MCF 10A (cell line): ENCODE data around the gene AKR1E2. TPM values are rescaled to one million over a fixed set of nuclear protein-coding genes. Genes with fewer than 3 reads are reported as not detected.

ENCODE experiments used
- BruUV-seq: library from RNA; stranded (reverse); fragments of 400-500 nt; replicated peaks from 2 replicates; lab custom pipeline; 2021; lab: Mats Ljungman, UMichigan
- CTCF ChIA-PET: fragments of 300-600 bp; sonication (Branson Sonifier 250); formaldehyde crosslinking; extraction: SDS; loops from one replicate; lab custom pipeline; 2021; ENCODE audit warnings: antibody characterized with exemption, inconsistent platforms; lab: Yijun Ruan, JAX
- POLR2A ChIA-PET: fragments of 300-600, 350-650 bp; sonication (Branson Sonifier 250); formaldehyde crosslinking; extraction: SDS; loops from one replicate; lab custom pipeline; 2020; ENCODE audit warnings: antibody characterized with exemption, inconsistent platforms; lab: Yijun Ruan, JAX
- DNase-seq: peaks from one replicate; pipeline ENCODE4 v3.0.0-alpha.2; 2018; ENCODE audit not compliant: unreplicated experiment
- H3K27ac Mint-ChIP-seq: one replicate; pipeline ENCODE4 v1.8.0; 2022; ENCODE audit warnings: mild to moderate bottlenecking, low read depth, mixed read lengths; ENCODE audit not compliant: unreplicated experiment
- H3K27me3 Mint-ChIP-seq: one replicate; pipeline ENCODE4 v1.8.0; 2022; ENCODE audit warnings: mixed read lengths; ENCODE audit not compliant: insufficient read depth, unreplicated experiment
- H3K36me3 Mint-ChIP-seq: one replicate; pipeline ENCODE4 v1.8.0; 2022; ENCODE audit warnings: mild to moderate bottlenecking, moderate library complexity, mixed read lengths; ENCODE audit not compliant: insufficient read depth, unreplicated experiment
- H3K4me1 Mint-ChIP-seq: one replicate; pipeline ENCODE4 v1.8.0; 2022; ENCODE audit warnings: mixed read lengths; ENCODE audit not compliant: insufficient read depth, unreplicated experiment
- H3K4me3 Mint-ChIP-seq: one replicate; pipeline ENCODE4 v1.8.0; 2022; ENCODE audit warnings: mild to moderate bottlenecking, moderate library complexity, mixed read lengths; ENCODE audit not compliant: unreplicated experiment
- H3K9me3 Mint-ChIP-seq: one replicate; pipeline ENCODE4 v1.8.0; 2022; ENCODE audit warnings: mixed read lengths; ENCODE audit not compliant: unreplicated experiment
- CTCF ChIP-seq: fragments of 200-600 bp; IDR thresholded peaks from one replicate; pipeline ENCODE4 v1.8.0; 2022; ENCODE audit warnings: antibody characterized with exemption, mild to moderate bottlenecking; ENCODE audit not compliant: unreplicated experiment
- intact Hi-C: fragments of 100-400 bp; cut with micrococcal nuclease; formaldehyde crosslinking; loops from 2 replicates; pipeline ENCODE4 v1.14.1; 2022
- total RNA-seq: library from RNA; stranded (reverse); gene quantifications from 2 replicates; pipeline ENCODE4 v1.2.3, GENCODE V29; 2022

The AKR1E2 gene
- total RNA-seq, 1 experiment from 2014 or later = not detected

GRCh38 chr10:4848356-4849041 is 22.5 kb downstream of the AKR1E2 start:
- H3K4me1 Mint-ChIP-seq = peaks cover 29% of the 10 kb centered on the region
- no TSS peak for BruUV-seq
- H3K4me3 Mint-ChIP-seq = no peak overlapping the region
- ChIA-PET CTCF (interaction anchor here (0.5 to 6.5 kb wide), 31 partner anchors 10 to 921 kb away, joined by 3 to 80 read pairs (median 4); partner anchors contain the start of genes AKR1C3 and AKR1E2), POLR2A (interaction anchor here (0.7 to 4.4 kb wide), 5 partner anchors 48 to 586 kb away, joined by 3 to 26 read pairs (median 11); partner anchors contain the start of gene AKR1C3)
- no peaks in the 10 kb centered on the region for H3K36me3 Mint-ChIP-seq
- H3K27ac Mint-ChIP-seq = no peak overlapping the region
- no peaks in the 10 kb centered on the region for H3K27me3 Mint-ChIP-seq
- intact Hi-C loops = loop anchor here (1.0 to 2.0 kb wide), 9 partner anchors 34 to 586 kb away; partner anchors contain the start of gene AKR1C3
- DNase-seq = no peak
- TF ChIP-seq CTCF = no peak
- no peaks in the 10 kb centered on the region for H3K9me3 Mint-ChIP-seq

GRCh38 chr10:4849042-4849402 is 23.0 kb downstream of the AKR1E2 start:
- H3K9me3 Mint-ChIP-seq = no peaks in the 10 kb centered on the region
- no peak overlapping the region for H3K27ac Mint-ChIP-seq
- ChIA-PET POLR2A (interaction anchor here (0.6 to 4.4 kb wide), 8 partner anchors 33 to 586 kb away, joined by 3 to 26 read pairs (median 5); partner anchors contain the start of gene AKR1C3), CTCF (interaction anchor here (0.5 to 6.5 kb wide), 58 partner anchors 11 to 920 kb away, joined by 3 to 80 read pairs (median 6); partner anchors contain the start of genes AKR1C1, AKR1C3 and AKR1E2)
- H3K4me1 Mint-ChIP-seq = peaks cover 29% of the 10 kb centered on the region
- no peak overlapping the region for H3K4me3 Mint-ChIP-seq
- H3K36me3 Mint-ChIP-seq = no peaks in the 10 kb centered on the region
- no TSS peak for BruUV-seq
- no peak for TF ChIP-seq CTCF
- intact Hi-C loops = loop anchor here (1.0 to 2.0 kb wide), 9 partner anchors 34 to 585 kb away; partner anchors contain the start of gene AKR1C3
- H3K27me3 Mint-ChIP-seq = no peaks in the 10 kb centered on the region
- DNase-seq = no peak

- Mint-ChIP-seq H3K36me3 (no peaks in the 10 kb centered on the region), H3K27ac (peak overlapping the region; percentile 49), H3K27me3 (no peaks in the 10 kb centered on the region), H3K9me3 (no peaks in the 10 kb centered on the region), H3K4me1 (peaks cover 29% of the 10 kb centered on the region), H3K4me3 (no peak overlapping the region)
- no TSS peak for BruUV-seq
- POLR2A ChIA-PET = interaction anchor here (0.6 to 4.4 kb wide), 12 partner anchors 14 to 773 kb away, joined by 3 to 26 read pairs (median 4); partner anchors contain the start of gene AKR1C3
- peak; percentile 99 for TF ChIP-seq CTCF
- peak; percentile 95 for DNase-seq
- CTCF ChIA-PET = interaction anchor here (0.6 to 6.5 kb wide), 72 partner anchors 9 to 1680 kb away, joined by 3 to 80 read pairs (median 5); partner anchors contain the start of genes AKR1C1, AKR1C2, AKR1C3 and AKR1E2
- intact Hi-C loops = loop anchor here (1.0 to 2.0 kb wide), 9 partner anchors 35 to 585 kb away; partner anchors contain the start of gene AKR1C3
Measured at GRCh38 chr10:4849555-4850242, 23.7 kb downstream of the AKR1E2 start.
